ENCODE measurements around the gene SHF. TPM values are rescaled to one million over a fixed set of nuclear protein-coding genes. Genes with fewer than 3 reads are reported as not detected.
A peak's percentile ranks its signal among the peaks of the same experiment; 100 is the strongest.

SHF gene
- total RNA-seq, 1 donor from 2014 or later, result 3.3 TPM

- ATAC-seq (ENCODE audit: poor library complexity) (peak; percentile 49), DNase-seq (no peak)
- intact Hi-C loops (cut with DNase I), result loop anchor here (10.0 kb wide), 1 partner anchor 73 kb away; no protein-coding TSS in a partner anchor
Observed at GRCh38 chr15:45117308-45118130, 70.2 kb downstream of the SHF start.

Other genes starting within 250 kb of the SHF start
- not detected for gene TERB2, start 231.3 kb downstream of the SHF start, total RNA-seq
- gene SORD, start 164.8 kb downstream of the SHF start, total RNA-seq, result 12.1 TPM
- 0.08 TPM for gene DUOX2, start 73.8 kb downstream of the SHF start, total RNA-seq
- not detected for gene DUOXA2, start 73.6 kb downstream of the SHF start, total RNA-seq
- gene DUOXA1, start 58.1 kb downstream of the SHF start, total RNA-seq, result 0.56 TPM
- 1.2 TPM for gene DUOX1, start 58.0 kb downstream of the SHF start, total RNA-seq
- gene SLC28A2, start 64.3 kb upstream of the SHF start, total RNA-seq, result not detected
- 35.6 TPM for gene GATM, start 190.6 kb upstream of the SHF start, total RNA-seq